Measurements from ENCODE around the gene EFEMP1. TPM values are rescaled to one million over a fixed set of nuclear protein-coding genes. Genes with fewer than 3 reads are reported as not detected.

EFEMP1 gene
- total and polyA plus RNA-seq, 10 of the 15 experiments (the other 5 are each of a cell fraction or from before 2014, with no cell fraction given), result 0.27 to 1.2 (median 0.35) TPM; not detected in 6

DNA sequence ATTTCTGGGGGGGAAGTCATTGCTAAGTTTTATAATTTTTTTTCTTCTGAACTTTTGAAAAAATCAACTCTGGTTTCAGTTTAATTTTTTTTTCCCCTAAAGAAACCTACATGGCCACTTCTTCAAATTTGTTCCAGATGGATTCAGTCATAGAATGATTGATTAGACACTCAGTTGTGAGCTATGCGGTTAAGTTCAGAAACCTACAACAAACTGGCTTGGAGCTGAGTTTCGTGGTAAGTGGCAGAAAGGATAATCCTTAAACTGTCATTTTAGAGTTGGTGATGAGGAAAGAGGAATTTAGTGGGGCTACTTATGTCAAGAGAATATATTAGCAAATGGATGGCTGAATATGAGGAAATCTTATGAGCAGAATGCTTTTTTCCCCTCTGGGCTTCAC is 23.7 kb downstream of the EFEMP1 start:
- no peak for FAIRE-seq
- POLR2A ChIA-PET, result no interaction called here
- intact Hi-C loops (cut with micrococcal nuclease; ENCODE audit: unreplicated experiment) (no loop called here), in situ Hi-C loops (cut with MboI) (no loop called here)
- DNase-seq (ENCODE audit: low read depth, low spot score), result no peak
- no peaks in the 10 kb centered on the region for H3K4me1 ChIP-seq (ENCODE audit: control insufficient read depth, insufficient read depth, low read length)
- H3K9ac ChIP-seq (ENCODE audit: control insufficient read depth, insufficient read depth, low read length), result no peak overlapping the region
- no peaks in the 10 kb centered on the region for H3K79me2 ChIP-seq (ENCODE audit: control insufficient read depth, insufficient read depth, low read length)
- no peak overlapping the region for H3K27ac ChIP-seq (ENCODE audit: control insufficient read depth, insufficient read depth)
- 47% methylated on average over 2 of the region's 2 CpGs for WGBS (ENCODE audit: insufficient coverage, insufficient replicate concordance, low lambda C conversion rate, missing lambda C conversion rate)
- no peak for ATAC-seq
- RAD21 ChIA-PET (ENCODE audit: unreplicated experiment), result no interaction called here
- SMC1A ChIA-PET (ENCODE audit: uncharacterized antibody, unreplicated experiment), result interaction anchor here (0.7 to 1.5 kb wide), 2 partner anchors 26 to 1577 kb away, joined by 3 to 4 read pairs; no protein-coding TSS in a partner anchor
- CTCF ChIA-PET, result no interaction called here
- no TSS peak for BruUV-seq (replicated peaks)
- no peak overlapping the region for H3K4me2 ChIP-seq (ENCODE audit: control insufficient read depth, insufficient read depth)
- H2AFZ ChIP-seq (ENCODE audit: control insufficient read depth, low read depth, low read length), result no peak overlapping the region
- H3K27me3 ChIP-seq (replicated peaks in 1 of 2; ENCODE audit: control insufficient read depth in 2 of 2, insufficient read depth in 2 of 2, low read length in 1 of 2), result no peaks in the 10 kb centered on the region
- H3K4me3 ChIP-seq, result no peak overlapping the region
- no peaks in the 10 kb centered on the region for H3K9me3 ChIP-seq (replicated peaks; ENCODE audit: control insufficient read depth, insufficient read depth, low read length)
- no peaks in the 10 kb centered on the region for H4K20me1 ChIP-seq (ENCODE audit: control insufficient read depth, insufficient read depth)
- no peaks in the 10 kb centered on the region for H3K36me3 ChIP-seq (ENCODE audit: control insufficient read depth in 2 of 2, insufficient read depth in 2 of 2, low read length in 1 of 2)
- TF ChIP-seq TBL1XR1 (IDR thresholded peaks at IDR 0.05; ENCODE audit: low read depth, low read length), result no peak
- TF ChIP-seq, protein P1, sequence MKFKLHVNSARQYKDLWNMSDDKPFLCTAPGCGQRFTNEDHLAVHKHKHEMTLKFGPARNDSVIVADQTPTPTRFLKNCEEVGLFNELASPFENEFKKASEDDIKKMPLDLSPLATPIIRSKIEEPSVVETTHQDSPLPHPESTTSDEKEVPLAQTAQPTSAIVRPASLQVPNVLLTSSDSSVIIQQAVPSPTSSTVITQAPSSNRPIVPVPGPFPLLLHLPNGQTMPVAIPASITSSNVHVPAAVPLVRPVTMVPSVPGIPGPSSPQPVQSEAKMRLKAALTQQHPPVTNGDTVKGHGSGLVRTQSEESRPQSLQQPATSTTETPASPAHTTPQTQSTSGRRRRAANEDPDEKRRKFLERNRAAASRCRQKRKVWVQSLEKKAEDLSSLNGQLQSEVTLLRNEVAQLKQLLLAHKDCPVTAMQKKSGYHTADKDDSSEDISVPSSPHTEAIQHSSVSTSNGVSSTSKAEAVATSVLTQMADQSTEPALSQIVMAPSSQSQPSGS (IDR thresholded peaks at IDR 0.05; ENCODE audit: low read length), result no peak
- TF ChIP-seq CBFB (IDR thresholded peaks at IDR 0.05; ENCODE audit: low read depth), result no peak
- no peak for TF ChIP-seq ZNF217 (IDR thresholded peaks at IDR 0.05)
- no peak for TF ChIP-seq TAF1 (IDR thresholded peaks at IDR 0.05; ENCODE audit: borderline replicate concordance, low read depth, low read length)
- no peak for TF ChIP-seq EP300 (IDR thresholded peaks at IDR 0.05; ENCODE audit: borderline replicate concordance in 1 of 2, control insufficient read depth in 1 of 2, low read depth in 2 of 2, low read length in 2 of 2)
- no peak for TF ChIP-seq SKIL (IDR thresholded peaks at IDR 0.05; ENCODE audit: low read depth, poor library complexity, severe bottlenecking)
- TF ChIP-seq FOXK2 (IDR thresholded peaks at IDR 0.05), result no peak
- no peak for TF ChIP-seq SP1 (IDR thresholded peaks at IDR 0.05; ENCODE audit: low read depth, low read length)
- no peak for TF ChIP-seq TARDBP (IDR thresholded peaks at IDR 0.05; ENCODE audit: borderline replicate concordance)
- TF ChIP-seq HDAC2 (IDR thresholded peaks at IDR 0.05), result no peak
- TF ChIP-seq BHLHE40 (IDR thresholded peaks at IDR 0.05; ENCODE audit: borderline replicate concordance in 1 of 2, low read depth in 2 of 2, low read length in 1 of 2), result no peak
- no peak for TF ChIP-seq NFYB (IDR thresholded peaks at IDR 0.05; ENCODE audit: insufficient read depth, low read depth, low read length)
- TF ChIP-seq, protein P2, sequence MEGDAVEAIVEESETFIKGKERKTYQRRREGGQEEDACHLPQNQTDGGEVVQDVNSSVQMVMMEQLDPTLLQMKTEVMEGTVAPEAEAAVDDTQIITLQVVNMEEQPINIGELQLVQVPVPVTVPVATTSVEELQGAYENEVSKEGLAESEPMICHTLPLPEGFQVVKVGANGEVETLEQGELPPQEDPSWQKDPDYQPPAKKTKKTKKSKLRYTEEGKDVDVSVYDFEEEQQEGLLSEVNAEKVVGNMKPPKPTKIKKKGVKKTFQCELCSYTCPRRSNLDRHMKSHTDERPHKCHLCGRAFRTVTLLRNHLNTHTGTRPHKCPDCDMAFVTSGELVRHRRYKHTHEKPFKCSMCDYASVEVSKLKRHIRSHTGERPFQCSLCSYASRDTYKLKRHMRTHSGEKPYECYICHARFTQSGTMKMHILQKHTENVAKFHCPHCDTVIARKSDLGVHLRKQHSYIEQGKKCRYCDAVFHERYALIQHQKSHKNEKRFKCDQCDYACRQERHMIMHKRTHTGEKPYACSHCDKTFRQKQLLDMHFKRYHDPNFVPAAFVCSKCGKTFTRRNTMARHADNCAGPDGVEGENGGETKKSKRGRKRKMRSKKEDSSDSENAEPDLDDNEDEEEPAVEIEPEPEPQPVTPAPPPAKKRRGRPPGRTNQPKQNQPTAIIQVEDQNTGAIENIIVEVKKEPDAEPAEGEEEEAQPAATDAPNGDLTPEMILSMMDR (IDR thresholded peaks at IDR 0.05 in 2 of 3, conservative IDR thresholded peaks at IDR 0.05 in 1 of 3; ENCODE audit: control insufficient read depth in 2 of 3, extremely low read depth in 1 of 3, insufficient read depth in 1 of 3, low read depth in 3 of 3, low read length in 3 of 3), result no peak
- no peak for TF ChIP-seq RELA (IDR thresholded peaks at IDR 0.05; ENCODE audit: borderline replicate concordance, partially characterized antibody)
- TF ChIP-seq GATAD2B (conservative IDR thresholded peaks at IDR 0.05; ENCODE audit: low read depth), result no peak
- TF ChIP-seq, protein P3, sequence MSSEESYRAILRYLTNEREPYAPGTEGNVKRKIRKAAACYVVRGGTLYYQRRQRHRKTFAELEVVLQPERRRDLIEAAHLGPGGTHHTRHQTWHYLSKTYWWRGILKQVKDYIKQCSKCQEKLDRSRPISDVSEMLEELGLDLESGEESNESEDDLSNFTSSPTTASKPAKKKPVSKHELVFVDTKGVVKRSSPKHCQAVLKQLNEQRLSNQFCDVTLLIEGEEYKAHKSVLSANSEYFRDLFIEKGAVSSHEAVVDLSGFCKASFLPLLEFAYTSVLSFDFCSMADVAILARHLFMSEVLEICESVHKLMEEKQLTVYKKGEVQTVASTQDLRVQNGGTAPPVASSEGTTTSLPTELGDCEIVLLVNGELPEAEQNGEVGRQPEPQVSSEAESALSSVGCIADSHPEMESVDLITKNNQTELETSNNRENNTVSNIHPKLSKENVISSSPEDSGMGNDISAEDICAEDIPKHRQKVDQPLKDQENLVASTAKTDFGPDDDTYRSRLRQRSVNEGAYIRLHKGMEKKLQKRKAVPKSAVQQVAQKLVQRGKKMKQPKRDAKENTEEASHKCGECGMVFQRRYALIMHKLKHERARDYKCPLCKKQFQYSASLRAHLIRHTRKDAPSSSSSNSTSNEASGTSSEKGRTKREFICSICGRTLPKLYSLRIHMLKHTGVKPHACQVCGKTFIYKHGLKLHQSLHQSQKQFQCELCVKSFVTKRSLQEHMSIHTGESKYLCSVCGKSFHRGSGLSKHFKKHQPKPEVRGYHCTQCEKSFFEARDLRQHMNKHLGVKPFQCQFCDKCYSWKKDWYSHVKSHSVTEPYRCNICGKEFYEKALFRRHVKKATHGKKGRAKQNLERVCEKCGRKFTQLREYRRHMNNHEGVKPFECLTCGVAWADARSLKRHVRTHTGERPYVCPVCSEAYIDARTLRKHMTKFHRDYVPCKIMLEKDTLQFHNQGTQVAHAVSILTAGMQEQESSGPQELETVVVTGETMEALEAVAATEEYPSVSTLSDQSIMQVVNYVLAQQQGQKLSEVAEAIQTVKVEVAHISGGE (CRISPR knock-in tag; IDR thresholded peaks at IDR 0.05), result no peak
